Endothelial cell (in vitro differentiated cells): Measurements from ENCODE around the gene PEX7. TPM values are rescaled to one million over a fixed set of nuclear protein-coding genes. Genes with fewer than 3 reads are reported as not detected.

Source experiments
- DNase-seq: peaks from one replicate; pipeline ENCODE4 v3.0.0; 2021; ENCODE audit warnings: low spot score
- H3K27ac Mint-ChIP-seq: one replicate; pipeline ENCODE4 v1.8.0; 2021; ENCODE audit warnings: mixed read lengths, inconsistent platforms; ENCODE audit not compliant: unreplicated experiment
- H3K27me3 Mint-ChIP-seq: one replicate; pipeline ENCODE4 v1.8.0; 2021; ENCODE audit warnings: mild to moderate bottlenecking, moderate library complexity, mixed read lengths, inconsistent platforms; ENCODE audit not compliant: unreplicated experiment
- H3K36me3 Mint-ChIP-seq: one replicate; pipeline ENCODE4 v1.8.0; 2021; ENCODE audit warnings: mild to moderate bottlenecking, low read depth, mixed read lengths, inconsistent platforms; ENCODE audit not compliant: unreplicated experiment
- H3K4me1 Mint-ChIP-seq: one replicate; pipeline ENCODE4 v1.8.0; 2021; ENCODE audit warnings: mild to moderate bottlenecking, mixed read lengths, inconsistent platforms; ENCODE audit not compliant: unreplicated experiment
- H3K4me3 Mint-ChIP-seq: one replicate; pipeline ENCODE4 v1.8.0; 2021; ENCODE audit warnings: mild to moderate bottlenecking, mixed read lengths, inconsistent platforms; ENCODE audit not compliant: unreplicated experiment
- H3K9me3 Mint-ChIP-seq: one replicate; pipeline ENCODE4 v1.8.0; 2021; ENCODE audit warnings: mixed read lengths, inconsistent platforms; ENCODE audit not compliant: unreplicated experiment
- total RNA-seq: library from RNA; stranded (reverse); fragmentation: NEBNext Ultra II Directional; extraction: Animal tissue kit (Norgen Biotek cat#: 25700); gene quantifications from one replicate; pipeline ENCODE4 v1.2.1, GENCODE V29; 2021; ENCODE audit not compliant: unreplicated experiment
- TF ChIP-seq, protein P1 (sequence below): fragments of 200-600 bp; sonication (generic); IDR thresholded peaks from one replicate; pipeline ENCODE4 v1.5.0; 2021; ENCODE audit warnings: antibody characterized with exemption; ENCODE audit not compliant: unreplicated experiment

Gene PEX7
- total RNA-seq, 1 donor from 2014 or later, result 3.7 TPM

DNA sequence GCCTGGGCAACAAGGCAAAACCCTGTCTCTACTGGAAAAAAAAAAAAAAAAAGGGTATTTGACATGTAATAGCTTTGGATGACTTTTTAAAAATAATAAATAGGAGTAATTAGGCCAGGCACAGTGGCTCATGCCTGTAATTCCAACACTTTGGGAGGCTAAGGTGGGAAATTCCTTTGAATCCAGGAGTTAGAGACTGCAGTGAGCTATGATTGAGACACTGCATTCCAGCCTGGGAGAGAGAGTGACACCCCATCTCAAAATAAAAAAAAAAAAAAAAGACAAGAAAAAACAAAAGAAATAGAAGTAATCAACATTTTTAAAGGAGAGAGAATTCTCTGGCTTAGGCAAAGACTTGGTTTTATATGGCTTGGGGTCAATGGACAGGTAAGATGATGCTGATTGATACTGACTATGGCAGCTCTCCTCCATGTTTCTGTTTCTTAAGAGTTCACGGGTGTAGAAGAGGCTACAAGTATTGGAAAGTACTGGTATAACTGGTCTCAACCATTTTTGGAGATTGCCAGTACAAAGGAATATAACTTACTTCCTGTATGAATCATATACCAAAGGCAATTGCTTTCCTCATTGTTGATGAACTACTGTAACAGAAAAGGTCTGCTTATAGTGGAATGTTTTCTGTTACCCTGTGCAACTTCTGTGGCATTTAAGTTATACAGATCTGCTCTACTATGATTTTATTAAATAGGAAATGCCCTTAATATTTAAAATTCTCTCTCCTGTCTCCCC is 40.2 kb upstream of the PEX7 start:
- Mint-ChIP-seq H3K36me3 (no peaks in the 10 kb centered on the region), H3K9me3 (no peaks in the 10 kb centered on the region), H3K27me3 (no peaks in the 10 kb centered on the region), H3K4me1 (peaks cover 17% of the 10 kb centered on the region), H3K4me3 (no peak overlapping the region), H3K27ac (no peak overlapping the region)
- TF ChIP-seq, protein P1, sequence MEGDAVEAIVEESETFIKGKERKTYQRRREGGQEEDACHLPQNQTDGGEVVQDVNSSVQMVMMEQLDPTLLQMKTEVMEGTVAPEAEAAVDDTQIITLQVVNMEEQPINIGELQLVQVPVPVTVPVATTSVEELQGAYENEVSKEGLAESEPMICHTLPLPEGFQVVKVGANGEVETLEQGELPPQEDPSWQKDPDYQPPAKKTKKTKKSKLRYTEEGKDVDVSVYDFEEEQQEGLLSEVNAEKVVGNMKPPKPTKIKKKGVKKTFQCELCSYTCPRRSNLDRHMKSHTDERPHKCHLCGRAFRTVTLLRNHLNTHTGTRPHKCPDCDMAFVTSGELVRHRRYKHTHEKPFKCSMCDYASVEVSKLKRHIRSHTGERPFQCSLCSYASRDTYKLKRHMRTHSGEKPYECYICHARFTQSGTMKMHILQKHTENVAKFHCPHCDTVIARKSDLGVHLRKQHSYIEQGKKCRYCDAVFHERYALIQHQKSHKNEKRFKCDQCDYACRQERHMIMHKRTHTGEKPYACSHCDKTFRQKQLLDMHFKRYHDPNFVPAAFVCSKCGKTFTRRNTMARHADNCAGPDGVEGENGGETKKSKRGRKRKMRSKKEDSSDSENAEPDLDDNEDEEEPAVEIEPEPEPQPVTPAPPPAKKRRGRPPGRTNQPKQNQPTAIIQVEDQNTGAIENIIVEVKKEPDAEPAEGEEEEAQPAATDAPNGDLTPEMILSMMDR, result no peak
- no peak for DNase-seq

DNA sequence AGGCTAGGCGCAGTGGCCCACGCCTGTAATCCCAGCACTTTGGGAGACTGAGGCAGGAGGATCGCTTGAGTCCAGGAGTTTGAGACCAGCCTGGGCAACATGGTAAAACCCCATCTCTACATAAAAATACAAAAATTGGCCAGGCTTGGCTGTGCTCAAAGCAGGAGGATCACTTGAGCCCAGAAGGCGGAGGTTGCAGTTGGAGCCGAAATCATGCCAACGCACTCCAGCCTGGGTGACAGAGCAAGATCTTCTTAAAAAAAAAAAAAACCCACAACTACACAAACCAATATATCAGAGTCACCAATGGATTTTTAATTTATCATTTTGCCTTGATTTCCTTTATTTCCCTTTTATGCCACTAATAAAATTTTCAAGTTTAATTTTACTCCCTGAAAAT is 39.4 kb upstream of the PEX7 start:
- TF ChIP-seq, protein P1, result no peak

DNA sequence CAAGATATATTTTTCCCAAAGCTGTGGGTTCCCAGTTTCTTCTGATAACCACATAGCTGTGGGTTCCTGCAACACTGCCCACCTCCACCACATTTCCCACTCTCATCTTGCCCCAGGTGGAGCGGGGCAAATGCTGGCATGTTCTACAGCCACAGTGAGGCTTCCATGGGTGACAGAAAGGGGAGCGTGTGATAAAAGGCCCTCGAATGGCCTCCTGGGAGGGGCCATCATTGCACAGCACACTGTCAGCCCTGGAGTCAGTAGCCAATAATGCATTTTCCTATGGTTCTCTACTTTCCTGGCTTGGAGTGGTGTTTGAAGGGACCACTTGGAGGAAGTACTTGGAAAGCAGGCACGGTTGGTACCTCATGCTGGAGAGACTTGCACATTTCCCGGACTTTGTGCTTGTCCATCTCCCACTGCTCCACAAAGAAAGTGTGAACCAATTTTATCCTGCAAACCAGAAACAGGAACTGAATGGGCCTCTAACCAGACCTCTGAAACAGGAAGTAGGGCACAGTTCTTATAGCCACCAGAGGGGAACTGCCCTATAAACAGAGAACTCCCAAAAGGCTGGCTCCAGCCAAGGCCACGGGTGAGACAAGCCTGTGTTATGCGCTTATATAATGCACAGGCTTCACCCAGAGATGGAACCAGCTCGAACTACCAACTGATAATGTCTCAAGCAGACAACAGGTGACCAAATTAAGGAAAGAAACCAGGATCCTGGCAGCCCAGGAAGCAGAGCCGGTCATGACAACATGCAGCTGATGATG is 38.7 kb upstream of the PEX7 start:
- H3K27me3 Mint-ChIP-seq, result no peaks in the 10 kb centered on the region
- H3K4me1 Mint-ChIP-seq, result peaks cover 17% of the 10 kb centered on the region
- no peak overlapping the region for H3K4me3 Mint-ChIP-seq
- H3K27ac Mint-ChIP-seq, result no peak overlapping the region
- no peaks in the 10 kb centered on the region for H3K9me3 Mint-ChIP-seq
- DNase-seq, result no peak
- TF ChIP-seq, protein P1, result no peak
- no peaks in the 10 kb centered on the region for H3K36me3 Mint-ChIP-seq

More for the DNA sequence above, 39.4 kb upstream of the PEX7 start:
- Mint-ChIP-seq H3K27me3 (no peaks in the 10 kb centered on the region), H3K9me3 (no peaks in the 10 kb centered on the region), H3K36me3 (no peaks in the 10 kb centered on the region), H3K27ac (no peak overlapping the region), H3K4me3 (no peak overlapping the region), H3K4me1 (peaks cover 17% of the 10 kb centered on the region)
- no peak for DNase-seq

DNA sequence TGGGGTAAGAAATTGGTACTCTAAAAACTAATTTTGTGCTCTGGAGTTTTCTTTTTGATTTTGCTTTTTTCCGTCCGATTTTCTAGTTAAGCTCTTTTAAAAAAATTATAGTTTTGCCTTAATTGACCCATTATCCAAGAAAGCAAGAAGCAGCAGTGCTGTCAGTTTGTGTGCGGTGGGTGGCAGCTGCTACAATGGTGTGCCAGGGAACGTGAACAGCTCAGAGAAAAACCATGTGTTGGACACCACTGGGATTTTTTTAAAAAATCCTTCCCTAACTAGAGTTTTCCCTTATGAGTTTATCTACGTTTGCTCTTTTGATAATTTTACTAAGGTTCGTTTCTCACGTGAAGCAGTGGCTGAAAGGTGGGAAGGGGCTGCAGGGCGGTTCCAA is 38.1 kb upstream of the PEX7 start:
- H3K4me1 Mint-ChIP-seq, result peaks cover 17% of the 10 kb centered on the region
- H3K36me3 Mint-ChIP-seq, result no peaks in the 10 kb centered on the region
- no peak overlapping the region for H3K4me3 Mint-ChIP-seq
- no peaks in the 10 kb centered on the region for H3K9me3 Mint-ChIP-seq
- TF ChIP-seq, protein P1, result no peak
- no peaks in the 10 kb centered on the region for H3K27me3 Mint-ChIP-seq
- no peak overlapping the region for H3K27ac Mint-ChIP-seq
- DNase-seq, result no peak
